OCI-M1 (cell line): ENCODE data around the gene CCN5.
A peak's percentile ranks its signal among the peaks of the same experiment; 100 is the strongest.

Experiments used
- DNase-seq: peaks from one replicate; lab custom pipeline; 2025; lab: John Stamatoyannopoulos, UW

CCN5 gene

GRCh38 chr20:44716309-44717106 lies 1.3 kb downstream of the CCN5 start:
- DNase-seq: no peak

- DNase-seq: no peak
Observed at GRCh38 chr20:44717986-44718385, 2.8 kb downstream of the CCN5 start.

- no peak for DNase-seq
Observed at GRCh38 chr20:44719841-44720240, 4.7 kb downstream of the CCN5 start.

- DNase-seq: no peak
Observed at GRCh38 chr20:44720621-44720996, 5.4 kb downstream of the CCN5 start.

- no peak for DNase-seq
Observed at GRCh38 chr20:44720997-44721784, 6.0 kb downstream of the CCN5 start.

GRCh38 chr20:44721785-44722054 lies 6.6 kb downstream of the CCN5 start:
- no peak for DNase-seq

- no peak for DNase-seq
Observed at GRCh38 chr20:44722990-44723389, 7.8 kb downstream of the CCN5 start.

- no peak for DNase-seq
Observed at GRCh38 chr20:44723391-44723790, 8.2 kb downstream of the CCN5 start.

- no peak for DNase-seq
Observed at GRCh38 chr20:44723798-44724362, 8.7 kb downstream of the CCN5 start.

- no peak for DNase-seq
Observed at GRCh38 chr20:44724423-44725091, 9.4 kb downstream of the CCN5 start.

- no peak for DNase-seq
Observed at GRCh38 chr20:44725837-44726236, 10.7 kb downstream of the CCN5 start.

GRCh38 chr20:44727039-44727438 lies 11.9 kb downstream of the CCN5 start:
- DNase-seq: no peak

GRCh38 chr20:44727651-44728050 lies 12.5 kb downstream of the CCN5 start:
- DNase-seq: no peak

- DNase-seq: no peak
Observed at GRCh38 chr20:44728801-44729443, 13.8 kb downstream of the CCN5 start.

GRCh38 chr20:44730441-44730840 lies 15.3 kb downstream of the CCN5 start:
- DNase-seq: no peak

- DNase-seq: no peak
Observed at GRCh38 chr20:44731657-44732056, 16.5 kb downstream of the CCN5 start.

GRCh38 chr20:44732327-44732726 lies 17.2 kb downstream of the CCN5 start:
- DNase-seq: no peak

- peak; percentile 79 for DNase-seq
Observed at GRCh38 chr20:44733341-44734069, 18.3 kb downstream of the CCN5 start.

- DNase-seq: peak; percentile 5
Observed at GRCh38 chr20:44734938-44735337, 19.8 kb downstream of the CCN5 start.

GRCh38 chr20:44735816-44736169 lies 20.6 kb downstream of the CCN5 start:
- no peak for DNase-seq

GRCh38 chr20:44736170-44737021 lies 21.2 kb downstream of the CCN5 start:
- DNase-seq: peak; percentile 74
